Keratinocyte (primary cell): Measurements from ENCODE around the gene SLC51A.
"Not testable (repeated sequence)": the region's sequence is repeated elsewhere in the genome, so short reads cannot be mapped to it uniquely, and the experiment has no call there.

Experiments
- CTCF ChIP-seq, 3 experiments: IDR thresholded peaks in 1 of 3; conservative IDR thresholded peaks in 1 of 3; optimal IDR thresholded peaks in 1 of 3; 2 replicates in 2 of 3; 3 replicates in 1 of 3; pipeline versions ENCODE3 to v1.5.1; 2011; ENCODE audit warnings: low read length in 3 of 3, mild to moderate bottlenecking in 3 of 3, moderate library complexity in 2 of 3, control low read depth in 1 of 3, inconsistent platforms in 1 of 3; ENCODE audit not compliant: insufficient read depth in 2 of 3; ENCODE audit errors: extremely low read depth in 1 of 3
- EZH2 ChIP-seq: IDR thresholded peaks from one replicate; pipeline ENCODE4 v1.6.1; 2012; ENCODE audit warnings: inconsistent platforms, mild to moderate bottlenecking, low read length, moderate library complexity

DNA sequence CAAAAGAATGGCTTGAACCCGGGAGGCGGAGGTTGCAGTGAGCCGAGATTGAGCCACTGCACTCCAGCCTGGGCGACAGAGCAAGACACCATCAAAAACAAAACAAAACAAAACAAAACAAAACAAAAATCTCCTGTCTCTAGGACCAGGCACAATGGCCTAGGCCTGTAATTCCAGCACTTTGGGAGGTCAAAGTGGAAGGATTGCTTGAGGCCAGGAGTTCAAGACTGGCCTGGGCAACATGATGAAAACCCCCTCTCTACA lies 32.2 kb upstream of the SLC51A start:
- TF ChIP-seq CTCF (optimal IDR thresholded peaks at IDR 0.05 in 1 of 3, IDR thresholded peaks at IDR 0.05 in 1 of 3, conservative IDR thresholded peaks at IDR 0.05 in 1 of 3; ENCODE audit: extremely low read depth in 1 of 3, insufficient read depth in 2 of 3, low read length in 3 of 3); EZH2: not testable (repeated sequence)
